HG03460 (cell line): ENCODE results near the gene PNKP.
A peak's percentile ranks its signal among the peaks of the same experiment; 100 is the strongest.
"Not testable (repeated sequence)": the region's sequence is repeated elsewhere in the genome, so short reads cannot be mapped to it uniquely, and the experiment has no call there.

Experiments used
- ATAC-seq: cut with Tn5 transposase; IDR thresholded peaks from one replicate; pipeline ENCODE4 v1.9.1; 2021; ENCODE audit not compliant: unreplicated experiment

Gene PNKP

GRCh38 chr19:49824662-49825061, 42.7 kb downstream of the PNKP start:
- no peak for ATAC-seq

DNA sequence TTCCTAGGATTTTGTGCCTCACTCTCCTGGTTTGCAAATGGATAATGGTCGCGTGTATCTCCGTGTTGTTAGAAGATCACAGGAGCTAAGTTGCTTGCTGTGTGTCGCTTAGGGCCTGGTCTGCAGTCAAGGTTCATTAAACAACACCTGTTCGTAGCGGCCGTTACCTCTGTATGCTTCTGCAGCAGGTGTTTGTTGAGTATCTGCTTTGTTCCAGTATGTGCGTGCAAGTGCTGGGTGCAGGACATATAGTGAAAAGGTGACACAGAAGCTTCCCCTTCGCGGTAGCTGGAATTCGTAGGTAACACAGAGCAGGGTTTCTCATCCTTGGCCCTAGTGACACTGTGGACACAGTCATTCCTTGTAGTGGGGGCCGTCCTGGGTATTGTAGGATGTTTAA, 43.9 kb downstream of the PNKP start:
- ATAC-seq, result no peak

- ATAC-seq, result no peak
Measured at GRCh38 chr19:49820125-49820524, 47.3 kb downstream of the PNKP start.

DNA sequence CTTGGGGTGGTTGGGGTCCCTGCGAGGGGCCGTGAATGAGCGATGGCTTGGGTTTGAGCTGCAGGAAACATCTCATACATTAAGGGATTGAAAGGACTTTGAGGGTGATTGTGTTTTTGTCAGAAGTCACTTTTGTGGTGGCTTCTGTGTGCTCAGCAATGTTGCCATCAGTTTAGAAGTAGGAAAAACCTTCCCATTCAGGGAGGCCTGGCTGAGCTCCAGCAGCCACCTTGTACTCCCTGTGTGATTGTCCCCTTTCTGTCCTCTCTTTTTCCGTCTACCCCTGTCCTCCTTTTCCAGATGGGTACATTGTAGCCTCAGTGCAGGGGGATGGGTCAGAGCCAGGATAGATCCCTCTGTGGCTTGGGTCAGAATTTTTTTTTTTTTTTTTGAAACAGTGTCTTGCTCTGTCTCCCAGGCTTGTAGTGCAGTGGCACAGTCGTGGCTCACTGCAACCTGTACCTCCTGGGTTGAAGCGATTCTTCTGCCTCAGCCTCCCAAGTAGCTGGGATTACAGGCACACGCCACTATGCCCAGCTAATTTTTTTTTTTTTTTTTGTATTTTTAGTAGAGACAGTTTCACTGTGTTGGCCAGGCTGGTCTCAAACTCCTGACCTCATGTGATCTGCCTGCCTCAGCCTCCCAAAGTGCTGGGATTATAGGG, 47.8 kb downstream of the PNKP start:
- not testable (repeated sequence) for ATAC-seq

- no peak for ATAC-seq
Measured at GRCh38 chr19:49818649-49819370, 48.6 kb downstream of the PNKP start.

- peak; percentile 47 for ATAC-seq
Measured at GRCh38 chr19:49817964-49818648, 49.3 kb downstream of the PNKP start, which contains the start of gene MED25. Gene MED25 (plus strand): TSS chr19:49818289. CDS start chr19:49818342, 53 bp downstream.

GRCh38 chr19:49816590-49816989, 50.8 kb downstream of the PNKP start:
- no peak for ATAC-seq

DNA sequence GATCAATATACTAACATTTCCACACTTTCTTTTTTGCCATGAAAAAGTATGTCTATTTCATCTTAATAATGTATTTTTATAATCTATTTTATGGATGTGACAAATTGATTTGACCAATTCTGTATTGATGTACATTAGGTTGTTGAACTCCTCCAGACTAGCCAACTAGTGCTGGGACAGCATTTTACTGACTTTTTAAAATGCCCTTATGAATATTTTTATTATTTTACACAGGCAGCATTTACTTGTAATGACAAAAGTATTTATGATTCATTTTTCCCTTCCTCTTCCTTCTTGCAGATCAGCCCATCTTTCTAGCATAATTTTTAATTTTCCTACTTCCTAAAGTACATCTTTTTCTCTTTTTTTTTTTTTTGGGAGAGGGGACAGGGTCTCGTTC, 53.4 kb downstream of the PNKP start:
- ATAC-seq, result no peak

GRCh38 chr19:49812997-49813861, 54.1 kb downstream of the PNKP start, which contains the start of gene FUZ:
Gene FUZ (minus strand): TSS chr19:49813292. CDS start chr19:49813106, 186 bp downstream.
- peak; percentile 50 for ATAC-seq

- no peak for ATAC-seq
Measured at GRCh38 chr19:49812452-49812996, 54.9 kb downstream of the PNKP start.

GRCh38 chr19:49811328-49811727, 56.0 kb downstream of the PNKP start:
- ATAC-seq, result no peak
